Measurements from ENCODE around the gene STT3A.

Gene STT3A

DNA sequence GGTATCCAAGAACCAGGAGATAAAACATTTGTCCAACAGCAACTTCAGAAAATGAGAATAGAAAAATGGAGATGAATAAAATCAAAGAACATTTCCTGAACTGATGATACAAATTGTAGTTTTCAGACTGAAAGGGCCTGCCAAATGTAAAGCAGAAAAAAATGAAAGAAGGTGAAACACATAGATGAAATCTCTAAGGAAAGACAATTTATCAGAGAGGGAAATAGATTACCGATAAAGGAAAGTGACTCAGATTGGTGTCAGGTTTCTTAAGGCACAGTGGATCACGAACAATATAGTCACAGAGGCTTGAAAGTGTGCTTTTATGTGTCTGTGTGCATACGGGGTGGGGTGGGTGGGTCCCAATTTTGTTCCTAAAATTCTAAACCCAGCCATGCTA is 4.1 kb upstream of the STT3A start:
- no peak for DNase-seq (ENCODE audit: low read depth)

GRCh38 chr11:125591649-125592304 is 875 bp upstream of the STT3A start:
- peak; percentile 6 for DNase-seq (ENCODE audit: low read depth)

DNA sequence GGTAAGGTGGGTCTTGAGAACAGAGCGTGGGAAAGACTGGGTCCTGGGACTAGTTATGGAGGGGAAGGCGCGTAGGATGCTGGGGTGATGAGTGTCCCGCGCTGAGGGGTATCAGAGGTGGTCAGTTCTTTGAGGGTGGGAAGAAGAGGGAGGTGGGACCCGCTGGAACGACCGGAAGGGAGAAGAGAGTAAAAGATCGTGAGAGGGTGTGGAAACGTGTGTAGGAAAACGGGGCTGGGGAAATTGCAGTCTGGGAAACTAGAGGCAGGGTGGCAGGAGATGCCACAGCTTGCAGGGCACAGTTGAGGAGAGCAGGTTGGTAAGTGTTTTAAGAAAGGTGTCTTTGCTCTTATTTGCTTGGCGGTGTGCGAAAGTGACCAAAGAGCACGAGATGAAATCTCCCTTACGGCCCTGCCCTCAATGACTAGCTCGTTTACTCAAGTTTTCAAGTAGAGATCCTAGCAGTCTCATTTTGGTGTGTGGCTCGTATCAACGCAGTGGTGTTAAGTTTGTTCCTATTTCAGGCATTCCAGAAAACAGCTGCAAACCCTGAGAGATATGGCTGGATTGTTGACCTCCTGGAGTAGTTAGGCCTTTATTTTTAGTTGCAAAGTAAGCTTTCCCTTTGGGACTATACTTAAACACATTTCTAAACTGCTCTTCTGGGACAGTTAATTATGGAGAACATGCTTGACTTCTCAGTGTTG is 615 bp downstream of the STT3A start:
- no peak for DNase-seq (ENCODE audit: low read depth)

GRCh38 chr11:125594958-125595357 is 2.3 kb downstream of the STT3A start:
- DNase-seq (ENCODE audit: low read depth), result no peak

DNA sequence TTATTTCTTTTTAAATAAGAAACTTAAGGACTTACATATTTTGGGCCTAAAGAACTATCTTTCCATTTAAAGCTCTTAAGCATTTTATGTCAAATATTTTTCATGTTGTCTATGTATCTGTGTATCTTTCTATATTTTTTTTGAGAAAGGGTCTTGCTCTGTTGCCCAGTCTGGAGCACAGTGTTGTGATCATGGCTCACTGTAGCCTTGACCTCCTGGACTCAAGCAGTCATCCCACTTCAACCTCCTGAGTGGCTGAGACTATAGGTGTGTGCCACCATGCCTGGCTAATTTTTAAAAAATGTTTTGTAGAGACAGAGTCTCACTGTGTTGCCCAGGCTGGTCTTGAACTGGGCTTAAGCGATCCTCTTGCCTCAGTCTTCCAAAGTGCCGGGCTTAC is 8.0 kb downstream of the STT3A start:
- DNase-seq (ENCODE audit: low read depth), result no peak

DNA sequence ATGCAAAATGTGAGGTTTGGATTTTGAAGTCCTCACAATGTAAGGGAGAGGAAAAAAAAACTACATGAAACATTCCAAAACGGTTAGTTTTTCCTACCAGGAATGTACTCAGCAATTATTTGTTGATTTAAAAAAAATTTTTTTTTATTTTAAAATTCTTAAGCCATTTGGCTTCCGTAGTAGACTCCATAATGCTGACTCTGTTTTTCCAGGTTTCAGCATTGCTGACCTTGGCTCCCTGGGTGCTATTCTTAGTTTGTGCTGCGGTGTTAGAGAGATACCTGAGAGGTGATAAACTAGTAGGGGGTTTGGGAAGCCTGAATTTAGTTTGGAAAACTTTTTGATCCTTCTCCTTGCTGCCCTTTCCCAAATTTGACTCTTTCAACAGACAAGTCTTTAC is 10.6 kb downstream of the STT3A start:
- no peak for DNase-seq (ENCODE audit: low read depth)

- no peak for DNase-seq (ENCODE audit: low read depth)
These were observed 12.8 kb downstream of the STT3A start for GRCh38 chr11:125605417-125605816.

DNA sequence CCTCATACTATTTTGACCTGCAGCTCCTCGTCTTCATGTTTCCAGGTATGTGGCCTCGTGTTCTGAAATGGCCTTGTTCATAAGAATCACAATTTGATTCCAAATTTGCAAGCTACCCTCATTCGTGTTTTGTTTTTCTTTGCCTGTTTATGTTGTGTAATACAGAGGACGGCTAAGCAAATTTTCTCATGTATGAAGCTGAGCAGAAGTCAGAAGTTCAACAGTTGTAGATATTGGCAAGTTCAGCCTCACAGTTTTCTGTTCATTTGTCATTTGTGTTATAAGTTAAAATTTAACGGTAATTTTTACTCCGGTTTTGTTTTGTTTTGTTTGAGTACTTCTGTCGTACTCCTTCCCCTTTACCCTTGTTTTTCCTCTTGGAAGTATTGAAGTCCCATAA is 16.9 kb downstream of the STT3A start:
- DNase-seq (ENCODE audit: low read depth), result no peak

GRCh38 chr11:125618383-125618782 is 25.7 kb downstream of the STT3A start:
- DNase-seq (ENCODE audit: low read depth), result no peak

DNA sequence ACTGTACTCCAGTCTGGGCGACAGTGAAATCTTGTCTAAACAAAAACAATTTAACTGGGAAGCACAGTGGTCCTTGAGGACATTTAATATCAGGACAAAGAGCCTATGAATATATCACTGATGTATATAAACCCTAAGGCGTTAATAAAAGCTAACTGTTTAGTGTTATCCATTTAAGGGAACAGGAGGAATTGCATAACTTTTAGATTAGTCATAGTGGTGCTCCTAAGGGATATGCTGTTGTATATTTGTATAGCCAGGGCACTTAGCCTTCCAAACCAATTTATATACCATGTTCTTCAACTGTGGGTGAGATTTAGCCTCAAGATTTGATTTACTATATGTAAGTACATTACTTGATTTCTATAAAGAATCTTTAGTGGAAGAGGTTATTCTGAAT is 29.3 kb downstream of the STT3A start:
- no peak for DNase-seq (ENCODE audit: low read depth)

- DNase-seq (ENCODE audit: low read depth), result no peak
These were observed 30.4 kb downstream of the STT3A start for GRCh38 chr11:125623064-125623463.

- no peak for DNase-seq (ENCODE audit: low read depth)
These were observed 32.1 kb downstream of the STT3A start, which contains the start of gene CHEK1 for GRCh38 chr11:125624756-125625213. TSS of gene CHEK1 (plus strand) at chr11:125625163. CDS start at chr11:125626769, 1,606 bp downstream.

GRCh38 chr11:125625225-125625629 is 32.6 kb downstream of the STT3A start:
- no peak for DNase-seq (ENCODE audit: low read depth)

DNA sequence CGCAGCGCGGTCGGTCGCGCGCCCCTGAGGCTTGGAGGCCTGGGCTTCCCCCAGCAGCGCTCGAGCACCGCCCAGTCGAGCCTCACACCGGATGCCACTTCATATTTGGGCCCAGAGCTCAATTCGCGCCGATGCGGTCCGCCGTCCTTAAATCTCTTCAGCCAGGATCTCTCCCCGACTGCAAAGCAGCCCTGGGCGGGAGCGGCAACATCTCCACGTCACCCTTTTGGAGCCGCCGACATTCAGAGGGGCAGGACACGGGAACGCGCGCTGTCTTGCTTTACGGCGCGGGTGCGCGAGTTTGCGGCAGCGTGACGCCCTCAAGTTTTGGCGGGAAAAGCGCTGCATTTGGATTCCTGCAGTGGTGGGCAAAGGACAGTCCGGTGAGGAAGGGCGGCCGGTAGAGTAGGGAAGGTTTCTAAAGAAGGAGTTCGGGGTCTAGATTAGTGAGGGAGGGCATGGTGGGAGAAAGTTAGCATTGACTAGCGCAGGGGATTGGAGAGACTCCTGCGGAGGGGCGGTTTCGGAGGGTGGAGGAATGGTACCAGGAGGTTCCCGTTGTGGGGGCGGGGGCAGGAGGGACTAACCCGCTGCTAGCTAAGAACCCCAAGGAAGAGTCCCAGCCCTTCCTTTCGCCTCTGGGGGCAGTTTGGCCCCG is 33.1 kb downstream of the STT3A start:
- DNase-seq (ENCODE audit: low read depth), result peak; percentile 78

- peak; percentile 0 for DNase-seq (ENCODE audit: low read depth)
These were observed 33.8 kb downstream of the STT3A start for GRCh38 chr11:125626288-125626950.

DNA sequence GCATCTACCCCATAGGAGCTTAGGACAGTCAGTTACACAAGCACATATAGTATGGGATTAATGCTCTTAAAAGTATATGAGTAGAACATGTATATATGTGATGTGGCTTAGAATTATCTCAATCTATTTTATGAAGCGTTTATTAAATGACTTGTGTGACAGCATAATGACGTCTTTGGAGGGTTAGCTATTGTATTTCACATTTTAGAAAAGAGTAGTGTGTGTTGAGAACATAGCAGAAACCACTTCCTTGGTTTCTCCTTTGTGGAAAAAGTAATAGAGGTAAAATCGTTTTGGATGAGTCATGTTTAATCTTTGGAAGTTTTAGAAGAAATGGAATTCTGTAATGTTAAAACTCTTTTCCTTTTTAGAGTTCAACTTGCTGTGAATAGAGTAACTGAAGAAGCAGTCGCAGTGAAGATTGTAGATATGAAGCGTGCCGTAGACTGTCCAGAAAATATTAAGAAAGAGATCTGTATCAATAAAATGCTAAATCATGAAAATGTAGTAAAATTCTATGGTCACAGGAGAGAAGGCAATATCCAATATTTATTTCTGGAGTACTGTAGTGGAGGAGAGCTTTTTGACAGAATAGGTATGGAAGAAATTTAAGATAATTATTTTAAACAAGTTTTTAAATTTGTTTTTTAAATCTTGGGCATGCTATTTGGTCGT is 34.7 kb downstream of the STT3A start:
- DNase-seq (ENCODE audit: low read depth), result no peak

DNA sequence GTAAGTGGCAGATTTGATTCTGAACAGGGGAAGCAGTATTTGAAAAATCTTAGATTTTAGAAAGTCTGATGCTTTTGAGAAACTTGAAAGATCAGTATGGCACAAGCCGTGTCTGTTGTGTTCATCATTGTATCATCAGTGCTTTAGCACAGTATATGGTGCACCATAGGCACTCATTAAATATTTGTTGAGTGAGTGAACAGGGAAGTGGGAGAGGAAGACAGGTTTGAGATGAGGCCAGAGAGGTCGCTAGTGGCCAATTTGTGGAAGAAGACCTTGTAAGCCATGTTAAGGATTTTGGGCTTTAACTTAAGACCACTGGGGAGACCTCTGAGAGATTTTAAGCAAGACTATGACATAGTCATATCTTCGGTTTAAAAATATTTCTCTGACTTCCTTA is 45.2 kb downstream of the STT3A start:
- no peak for DNase-seq (ENCODE audit: low read depth)

DNA sequence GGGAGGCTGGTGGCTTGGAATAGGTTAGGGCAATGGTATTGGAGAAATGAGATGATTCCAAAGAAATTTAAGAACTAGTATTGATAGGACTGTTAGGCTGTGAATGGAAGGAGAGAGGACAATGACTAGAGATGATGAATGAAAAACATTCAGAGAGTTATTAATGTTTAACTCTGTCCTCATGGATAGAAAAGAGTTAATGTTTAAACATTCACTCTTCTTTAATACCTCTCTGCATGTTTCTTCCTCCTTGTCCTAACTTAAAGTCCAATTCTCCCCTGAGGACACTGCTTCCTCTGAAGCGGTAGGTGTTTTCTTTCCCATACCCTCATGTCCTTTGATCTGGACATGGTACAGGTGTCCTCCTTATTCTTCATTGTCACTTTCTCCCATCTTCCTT is 45.7 kb downstream of the STT3A start:
- no peak for DNase-seq (ENCODE audit: low read depth)

DNA sequence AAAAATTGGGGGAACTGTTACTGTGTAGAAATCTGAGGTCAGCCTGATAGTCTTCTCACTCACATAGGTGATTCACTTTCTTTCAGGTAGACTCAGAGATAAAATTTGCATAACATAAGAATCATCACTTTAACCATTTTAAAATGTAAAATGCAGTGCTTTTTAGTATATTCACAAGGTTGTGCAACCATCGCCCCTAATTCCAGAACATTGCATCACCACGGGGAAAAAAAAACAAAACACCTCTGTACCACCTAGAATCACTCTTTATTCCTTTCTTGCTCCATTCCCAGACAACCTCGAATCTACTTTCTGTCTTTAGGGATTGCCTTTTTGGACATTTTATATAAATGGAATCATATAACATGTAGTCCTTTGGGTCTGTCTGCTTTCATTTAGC is 53.2 kb downstream of the STT3A start:
- DNase-seq (ENCODE audit: low read depth), result no peak

GRCh38 chr11:125649465-125650166 is 57.0 kb downstream of the STT3A start:
- no peak for DNase-seq (ENCODE audit: low read depth)

DNA sequence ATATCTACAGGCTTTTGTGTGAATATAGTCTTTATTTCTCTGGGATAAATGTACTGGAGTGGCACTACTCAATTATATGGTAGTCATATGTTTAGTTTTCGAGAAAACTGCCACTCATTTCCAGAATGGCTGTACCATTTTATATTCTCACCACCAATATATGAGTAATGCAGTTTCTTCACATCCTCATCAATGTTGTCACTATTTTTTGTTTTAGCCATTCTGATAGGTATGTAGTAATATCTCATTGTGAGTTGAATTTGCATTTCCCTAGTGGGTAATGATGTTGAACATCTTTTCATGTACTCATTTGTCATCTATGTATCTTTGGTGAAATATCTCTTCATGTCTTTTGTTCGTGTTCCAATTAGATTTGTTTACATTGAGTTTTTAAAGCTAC is 70.0 kb downstream of the STT3A start:
- no peak for DNase-seq (ENCODE audit: low read depth)
